ENCODE data around the gene NENF.

NENF gene

GRCh38 chr1:212482637-212483441 lies 50.1 kb downstream of the NENF start:
- Histone ChIP-seq H3K18ac (ENCODE audit: low read depth in 1 of 2, low read length in 2 of 2) (peak overlapping the region; percentile 25 to 29), H2AFZ (ENCODE audit: low read depth, low read length) (no peak overlapping the region), H4K91ac (ENCODE audit: low read length) (no peak overlapping the region), H4K8ac (ENCODE audit: low read length) (no peak overlapping the region), H2BK15ac (ENCODE audit: low read depth, poor library complexity, severe bottlenecking) (no peak overlapping the region), H2BK5ac (ENCODE audit: low read depth, low read length, poor library complexity, severe bottlenecking) (no peak overlapping the region), H3K4me1 (ENCODE audit: control insufficient read depth, insufficient read depth, low read depth, low read length) (peaks cover 36% of the 10 kb centered on the region), H3K9me3 (ENCODE audit: control insufficient read depth, low read length) (no peaks in the 10 kb centered on the region), H3K23ac (ENCODE audit: low read length in 2 of 2) (peak overlapping the region in 1 of 2 experiments; percentile 46), H3K14ac (ENCODE audit: low read length in 2 of 2) (peak overlapping the region in 1 of 2 experiments; percentile 59), H3K79me1 (replicated peaks; ENCODE audit: low read length, poor library complexity, severe bottlenecking) (no peaks in the 10 kb centered on the region), H2BK120ac (ENCODE audit: low read depth, low read length) (no peak overlapping the region), H3K27ac (ENCODE audit: low read length, poor library complexity, severe bottlenecking) (no peak overlapping the region), H3K4me3 (ENCODE audit: insufficient read depth in 1 of 2, low read depth in 1 of 2, low read length in 2 of 2) (no peak overlapping the region), H2BK12ac (ENCODE audit: low read length in 2 of 2) (peak overlapping the region; percentile 11 to 74), H3K36me3 (ENCODE audit: control insufficient read depth in 1 of 2, insufficient read depth in 2 of 2, low read depth in 1 of 2, low read length in 2 of 2) (no peaks in the 10 kb centered on the region), H3K4ac (ENCODE audit: low read depth in 1 of 2, low read length in 2 of 2) (no peak overlapping the region), H2AK5ac (ENCODE audit: low read length, severe bottlenecking) (peak overlapping the region; percentile 29), H3K9ac (ENCODE audit: low read length) (no peak overlapping the region), H3K27me3 (ENCODE audit: control insufficient read depth in 1 of 2, insufficient read depth in 1 of 2, low read length in 2 of 2) (peaks cover 0 to 22% of the 10 kb centered on the region in 2 experiments), H3K4me2 (ENCODE audit: low read length, poor library complexity, severe bottlenecking) (no peak overlapping the region)
- DNase-seq = peak; percentile 81
- WGBS = 76% methylated on average over 13 of the region's 14 CpGs

- Histone ChIP-seq H4K91ac (ENCODE audit: low read length) (no peak overlapping the region), H3K4ac (ENCODE audit: low read depth in 1 of 2, low read length in 2 of 2) (no peak overlapping the region), H3K18ac (ENCODE audit: low read depth in 1 of 2, low read length in 2 of 2) (no peak overlapping the region), H3K27me3 (ENCODE audit: control insufficient read depth in 1 of 2, insufficient read depth in 1 of 2, low read length in 2 of 2) (peaks cover 0 to 7% of the 10 kb centered on the region in 2 experiments), H4K8ac (ENCODE audit: low read length) (no peak overlapping the region), H3K23ac (ENCODE audit: low read length in 2 of 2) (no peak overlapping the region), H2AFZ (ENCODE audit: low read depth, low read length) (no peak overlapping the region), H3K79me1 (replicated peaks; ENCODE audit: low read length, poor library complexity, severe bottlenecking) (no peaks in the 10 kb centered on the region), H2AK5ac (ENCODE audit: low read length, severe bottlenecking) (peak overlapping the region; percentile 45), H3K4me3 (ENCODE audit: insufficient read depth in 1 of 2, low read depth in 1 of 2, low read length in 2 of 2) (no peak overlapping the region), H3K4me2 (ENCODE audit: low read length, poor library complexity, severe bottlenecking) (no peak overlapping the region), H2BK5ac (ENCODE audit: low read depth, low read length, poor library complexity, severe bottlenecking) (no peak overlapping the region), H3K36me3 (ENCODE audit: control insufficient read depth in 1 of 2, insufficient read depth in 2 of 2, low read depth in 1 of 2, low read length in 2 of 2) (no peaks in the 10 kb centered on the region), H2BK120ac (ENCODE audit: low read depth, low read length) (no peak overlapping the region), H3K4me1 (ENCODE audit: control insufficient read depth, insufficient read depth, low read depth, low read length) (peaks cover 36% of the 10 kb centered on the region), H3K9ac (ENCODE audit: low read length) (peak overlapping the region; percentile 56), H3K27ac (ENCODE audit: low read length, poor library complexity, severe bottlenecking) (peak overlapping the region; percentile 36), H2BK12ac (ENCODE audit: low read length in 2 of 2) (no peak overlapping the region), H3K9me3 (ENCODE audit: control insufficient read depth, low read length) (no peaks in the 10 kb centered on the region), H3K14ac (ENCODE audit: low read length in 2 of 2) (no peak overlapping the region), H2BK15ac (ENCODE audit: low read depth, poor library complexity, severe bottlenecking) (no peak overlapping the region)
- DNase-seq = peak; percentile 88
- 84% methylated on average over 11 of the region's 11 CpGs for WGBS
Measured at GRCh38 chr1:212484701-212485570, 52.2 kb downstream of the NENF start.

GRCh38 chr1:212485571-212485912 lies 52.8 kb downstream of the NENF start:
- no peak overlapping the region for H2BK15ac ChIP-seq (ENCODE audit: low read depth, poor library complexity, severe bottlenecking)
- WGBS = no CpG with 5 or more reads among the region's 4 CpGs

More at GRCh38 chr1:212485571-212485912, 52.8 kb downstream of the NENF start:
- Histone ChIP-seq H3K9me3 (ENCODE audit: control insufficient read depth, low read length) (no peaks in the 10 kb centered on the region), H3K18ac (ENCODE audit: low read depth in 1 of 2, low read length in 2 of 2) (peak overlapping the region in 1 of 2 experiments; percentile 1), H3K27ac (ENCODE audit: low read length, poor library complexity, severe bottlenecking) (peak overlapping the region; percentile 9), H2AFZ (ENCODE audit: low read depth, low read length) (no peak overlapping the region), H3K9ac (ENCODE audit: low read length) (peak overlapping the region; percentile 56), H3K4ac (ENCODE audit: low read depth in 1 of 2, low read length in 2 of 2) (no peak overlapping the region), H3K36me3 (ENCODE audit: control insufficient read depth in 1 of 2, insufficient read depth in 2 of 2, low read depth in 1 of 2, low read length in 2 of 2) (no peaks in the 10 kb centered on the region), H2AK5ac (ENCODE audit: low read length, severe bottlenecking) (peak overlapping the region; percentile 36), H3K4me2 (ENCODE audit: low read length, poor library complexity, severe bottlenecking) (no peak overlapping the region), H2BK120ac (ENCODE audit: low read depth, low read length) (no peak overlapping the region), H2BK12ac (ENCODE audit: low read length in 2 of 2) (no peak overlapping the region), H3K27me3 (ENCODE audit: control insufficient read depth in 1 of 2, insufficient read depth in 1 of 2, low read length in 2 of 2) (peaks cover 0 to under 1% of the 10 kb centered on the region in 2 experiments), H3K4me1 (ENCODE audit: control insufficient read depth, insufficient read depth, low read depth, low read length) (peaks cover 36% of the 10 kb centered on the region), H4K8ac (ENCODE audit: low read length) (no peak overlapping the region), H3K79me1 (replicated peaks; ENCODE audit: low read length, poor library complexity, severe bottlenecking) (no peaks in the 10 kb centered on the region), H3K23ac (ENCODE audit: low read length in 2 of 2) (no peak overlapping the region), H3K4me3 (ENCODE audit: insufficient read depth in 1 of 2, low read depth in 1 of 2, low read length in 2 of 2) (no peak overlapping the region), H2BK5ac (ENCODE audit: low read depth, low read length, poor library complexity, severe bottlenecking) (no peak overlapping the region), H3K14ac (ENCODE audit: low read length in 2 of 2) (no peak overlapping the region), H4K91ac (ENCODE audit: low read length) (no peak overlapping the region)
- DNase-seq = no peak

Data from mesenchymal stem cell (in vitro differentiated cells and primary cell).